ENCODE results near the gene PDCD1. TPM values are rescaled to one million over a fixed set of nuclear protein-coding genes. Genes with fewer than 3 reads are reported as not detected.

The PDCD1 gene
- total and polyA plus RNA-seq, 2 donors (not counting 1 experiment from before 2014, with no cell fraction given): not detected

DNA sequence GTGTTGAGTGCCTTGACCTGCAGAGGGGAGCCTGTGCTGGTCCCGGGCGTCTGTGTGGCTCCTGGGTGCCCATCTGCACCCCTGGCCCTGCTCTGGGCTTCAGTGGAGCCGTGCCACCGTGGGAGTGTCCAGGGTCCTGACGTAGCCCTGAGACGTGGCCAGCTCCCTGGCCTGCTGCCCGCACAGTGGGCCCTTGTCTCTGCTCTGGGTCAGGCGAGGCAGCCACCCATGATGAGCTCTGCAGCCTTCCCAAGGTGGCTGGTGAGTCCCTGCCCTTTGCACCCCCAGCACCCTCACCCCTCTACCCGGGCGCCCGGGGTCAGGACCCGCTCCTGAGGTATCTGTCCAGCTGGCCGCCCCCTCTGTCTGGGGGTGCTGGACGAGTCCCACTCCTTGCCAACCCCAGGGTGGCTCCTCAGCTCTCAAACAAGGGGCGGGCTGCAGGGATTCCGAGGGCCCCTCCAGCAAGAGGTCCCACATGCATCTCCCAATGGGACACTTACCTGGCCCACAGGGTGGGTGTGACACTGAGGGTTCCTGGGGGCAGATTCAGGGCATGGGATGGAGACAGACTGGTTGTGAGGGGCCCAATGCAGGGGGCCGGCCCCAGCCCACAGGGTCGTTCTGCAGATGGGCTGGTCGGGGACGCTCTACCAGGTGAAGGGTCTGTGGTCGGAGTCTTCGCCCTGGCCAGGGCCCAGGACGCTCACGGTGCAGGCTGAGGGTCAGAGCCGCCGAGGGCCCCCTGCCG is 47.3 kb downstream of the PDCD1 start:
- H3K9me3 ChIP-seq (ENCODE audit: control insufficient read depth, insufficient read depth, low read depth, low read length): no peaks in the 10 kb centered on the region
- no peak overlapping the region for H2AFZ ChIP-seq (ENCODE audit: low read length)
- no peaks in the 10 kb centered on the region for H3K79me2 ChIP-seq (ENCODE audit: control insufficient read depth, insufficient read depth, low read length)
- H3K27ac ChIP-seq (ENCODE audit: insufficient read depth, low read length): no peak overlapping the region
- no peaks in the 10 kb centered on the region for H3K4me1 ChIP-seq (ENCODE audit: control insufficient read depth, extremely low read depth, insufficient read depth, low read length)
- H3K4me3 ChIP-seq (replicated peaks in 1 of 4; ENCODE audit: control extremely low read depth in 1 of 4, insufficient read depth in 1 of 4, low read depth in 3 of 4, low read length in 4 of 4): no peak overlapping the region
- DNase-seq (ENCODE audit: low read depth in 2 of 2): no peak
- H3K36me3 ChIP-seq (ENCODE audit: control insufficient read depth, insufficient read depth, low read length): no peaks in the 10 kb centered on the region
- H3K4me2 ChIP-seq (ENCODE audit: extremely low read depth, insufficient read depth, low read length): no peak overlapping the region
- no peaks in the 10 kb centered on the region for H3K27me3 ChIP-seq (ENCODE audit: control insufficient read depth, insufficient read depth, low read length)
- H3K9ac ChIP-seq (ENCODE audit: insufficient read depth, low read length): no peak overlapping the region
- TF ChIP-seq EZH2 (IDR thresholded peaks at IDR 0.05; ENCODE audit: low read length, missing control alignments): no peak
- TF ChIP-seq, protein P1, sequence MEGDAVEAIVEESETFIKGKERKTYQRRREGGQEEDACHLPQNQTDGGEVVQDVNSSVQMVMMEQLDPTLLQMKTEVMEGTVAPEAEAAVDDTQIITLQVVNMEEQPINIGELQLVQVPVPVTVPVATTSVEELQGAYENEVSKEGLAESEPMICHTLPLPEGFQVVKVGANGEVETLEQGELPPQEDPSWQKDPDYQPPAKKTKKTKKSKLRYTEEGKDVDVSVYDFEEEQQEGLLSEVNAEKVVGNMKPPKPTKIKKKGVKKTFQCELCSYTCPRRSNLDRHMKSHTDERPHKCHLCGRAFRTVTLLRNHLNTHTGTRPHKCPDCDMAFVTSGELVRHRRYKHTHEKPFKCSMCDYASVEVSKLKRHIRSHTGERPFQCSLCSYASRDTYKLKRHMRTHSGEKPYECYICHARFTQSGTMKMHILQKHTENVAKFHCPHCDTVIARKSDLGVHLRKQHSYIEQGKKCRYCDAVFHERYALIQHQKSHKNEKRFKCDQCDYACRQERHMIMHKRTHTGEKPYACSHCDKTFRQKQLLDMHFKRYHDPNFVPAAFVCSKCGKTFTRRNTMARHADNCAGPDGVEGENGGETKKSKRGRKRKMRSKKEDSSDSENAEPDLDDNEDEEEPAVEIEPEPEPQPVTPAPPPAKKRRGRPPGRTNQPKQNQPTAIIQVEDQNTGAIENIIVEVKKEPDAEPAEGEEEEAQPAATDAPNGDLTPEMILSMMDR (conservative IDR thresholded peaks at IDR 0.05 in 1 of 2, IDR thresholded peaks at IDR 0.05 in 1 of 2; ENCODE audit: low read depth in 1 of 2, low read length in 2 of 2): no peak
- H4K20me1 ChIP-seq (ENCODE audit: control insufficient read depth, extremely low read depth, insufficient read depth, low read length): no peaks in the 10 kb centered on the region

DNA sequence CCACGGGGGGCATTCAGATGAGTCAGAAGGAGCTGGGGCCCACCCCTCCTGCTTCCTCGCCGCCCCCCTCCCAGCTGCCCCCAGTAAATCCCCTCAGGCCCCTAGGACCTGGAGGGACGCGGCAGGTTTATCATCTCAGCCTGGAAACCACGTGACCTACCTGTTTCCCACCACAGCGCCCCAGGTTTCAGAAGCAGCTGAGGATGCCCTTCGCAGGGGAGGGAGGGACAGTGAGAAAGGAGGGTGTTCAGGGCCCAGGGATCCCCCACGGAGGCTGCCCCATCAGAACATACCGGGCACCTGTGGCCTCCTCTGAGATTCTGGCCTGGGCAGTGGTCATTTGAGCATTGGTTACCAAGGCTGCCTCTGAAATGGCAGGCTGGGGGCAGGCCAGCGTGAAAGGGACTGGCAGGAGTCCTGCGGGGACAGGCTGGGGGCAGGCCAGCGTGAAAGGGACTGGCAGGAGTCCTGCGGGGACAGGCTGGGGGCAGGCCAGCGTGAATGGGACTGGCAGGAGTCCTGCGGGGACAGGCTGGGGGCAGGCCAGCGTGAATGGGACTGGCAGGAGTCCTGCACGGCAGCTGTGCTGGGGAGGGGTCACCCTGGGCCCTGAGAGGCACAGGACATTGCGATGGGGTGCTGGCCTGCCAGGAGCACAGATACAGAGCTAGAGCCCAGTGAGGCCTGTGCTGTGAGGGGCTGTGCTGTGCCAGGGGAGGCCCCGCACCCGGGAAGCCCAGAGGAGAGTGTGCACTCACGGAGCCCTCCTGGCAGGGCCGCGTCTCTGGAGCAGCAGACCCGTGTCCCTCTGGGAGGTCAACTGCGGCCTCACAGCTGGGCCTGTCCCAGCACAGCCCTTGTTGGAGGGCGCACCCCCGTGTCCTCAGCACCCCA is 48.1 kb downstream of the PDCD1 start:
- Histone ChIP-seq H2AFZ (ENCODE audit: low read length) (no peak overlapping the region), H3K27me3 (ENCODE audit: control insufficient read depth, insufficient read depth, low read length) (no peaks in the 10 kb centered on the region), H3K27ac (ENCODE audit: insufficient read depth, low read length) (no peak overlapping the region), H4K20me1 (ENCODE audit: control insufficient read depth, extremely low read depth, insufficient read depth, low read length) (no peaks in the 10 kb centered on the region), H3K9ac (ENCODE audit: insufficient read depth, low read length) (no peak overlapping the region), H3K4me3 (replicated peaks in 1 of 4; ENCODE audit: control extremely low read depth in 1 of 4, insufficient read depth in 1 of 4, low read depth in 3 of 4, low read length in 4 of 4) (no peak overlapping the region), H3K4me2 (ENCODE audit: extremely low read depth, insufficient read depth, low read length) (no peak overlapping the region), H3K9me3 (ENCODE audit: control insufficient read depth, insufficient read depth, low read depth, low read length) (no peaks in the 10 kb centered on the region), H3K4me1 (ENCODE audit: control insufficient read depth, extremely low read depth, insufficient read depth, low read length) (no peaks in the 10 kb centered on the region), H3K36me3 (ENCODE audit: control insufficient read depth, insufficient read depth, low read length) (no peaks in the 10 kb centered on the region), H3K79me2 (ENCODE audit: control insufficient read depth, insufficient read depth, low read length) (no peaks in the 10 kb centered on the region)
- TF ChIP-seq, protein P1 (conservative IDR thresholded peaks at IDR 0.05 in 1 of 2, IDR thresholded peaks at IDR 0.05 in 1 of 2; ENCODE audit: low read depth in 1 of 2, low read length in 2 of 2): no peak
- TF ChIP-seq EZH2 (IDR thresholded peaks at IDR 0.05; ENCODE audit: low read length, missing control alignments): no peak
- DNase-seq (ENCODE audit: low read depth in 2 of 2): no peak
